Fibroblast of upper back skin (primary cell): Measurements from ENCODE around the gene ADARB2.
"Not testable (repeated sequence)": the region's sequence is repeated elsewhere in the genome, so short reads cannot be mapped to it uniquely, and the experiment has no call there.

Source experiments
- DNase-seq: peaks from one replicate; pipeline ENCODE4 v3.0.0-alpha.2; 2013

The ADARB2 gene

DNA sequence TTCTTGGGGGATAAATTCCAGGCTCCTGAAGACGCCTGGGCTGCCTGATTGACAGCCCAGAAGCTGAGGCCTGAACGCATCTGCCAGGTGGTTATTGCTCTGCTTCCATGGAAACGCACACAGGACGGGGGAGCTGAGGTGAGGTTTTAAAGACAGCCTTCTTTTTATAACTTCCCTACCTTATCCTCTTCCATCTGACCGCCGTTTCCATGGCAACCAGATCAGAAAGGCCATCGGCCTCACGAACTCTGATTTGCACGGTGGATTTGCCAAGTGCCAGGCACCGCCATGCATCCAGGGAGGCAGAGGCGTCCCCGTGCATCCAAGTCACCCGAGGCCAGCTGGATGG is 260.9 kb downstream of the ADARB2 start:
- DNase-seq = no peak

DNA sequence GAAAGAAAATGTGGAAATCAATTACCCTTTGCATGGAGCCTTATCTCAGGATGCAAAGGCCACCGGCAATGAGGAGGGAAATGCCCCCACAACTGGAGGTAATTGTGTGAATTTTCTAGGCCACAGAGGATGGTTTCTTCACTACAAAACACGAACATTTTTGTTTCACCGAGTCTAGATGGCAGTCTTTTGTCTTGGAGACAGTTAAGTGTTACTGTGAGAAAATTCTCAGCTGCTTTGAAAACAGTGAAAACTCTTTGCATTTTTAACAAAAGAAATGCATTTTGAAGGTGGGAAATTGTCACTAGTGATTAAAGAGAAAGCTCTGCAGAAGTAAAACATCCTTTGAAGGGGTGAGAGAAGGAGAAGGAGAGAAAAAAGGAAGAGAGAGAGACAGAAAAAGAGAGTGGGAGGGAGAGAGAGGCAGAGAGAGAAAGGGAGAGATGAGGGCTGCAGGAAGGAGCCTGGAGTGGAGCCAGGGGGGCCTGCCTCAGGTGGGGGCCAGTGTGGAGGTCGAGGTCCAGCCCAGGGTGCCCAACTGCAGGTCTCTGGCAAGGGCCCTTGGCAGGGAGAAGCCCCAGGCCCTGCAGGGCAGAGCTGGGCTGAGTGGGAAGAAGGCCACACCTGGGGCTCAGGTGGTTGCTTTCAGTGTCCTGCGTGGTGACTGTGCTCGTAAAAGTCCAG is 261.4 kb downstream of the ADARB2 start:
- no peak for DNase-seq

DNA sequence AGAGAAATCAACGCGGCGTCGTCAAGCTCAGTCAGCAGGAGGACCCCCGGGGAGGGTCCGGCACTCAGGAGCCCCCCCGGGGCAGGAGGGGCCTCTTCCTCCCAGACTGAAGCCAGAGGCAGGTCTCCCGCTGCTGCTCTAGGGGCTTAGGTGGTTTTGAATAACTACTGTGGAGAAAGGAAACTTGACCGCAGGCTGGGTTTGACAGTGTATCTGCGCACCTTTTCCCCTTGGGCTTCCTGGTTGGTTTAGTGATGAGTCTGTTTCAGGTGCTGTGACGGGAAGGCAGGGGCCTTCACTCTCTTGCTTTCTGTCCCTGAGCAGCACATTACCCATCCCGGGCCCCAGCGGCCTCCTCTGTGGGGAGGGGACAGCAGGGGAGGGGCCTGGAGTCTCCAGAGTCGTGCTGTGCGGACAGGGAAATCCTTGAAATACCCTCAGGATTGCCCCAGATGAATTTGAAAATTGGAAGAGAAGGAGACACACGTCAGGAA is 262.2 kb downstream of the ADARB2 start:
- no peak for DNase-seq

DNA sequence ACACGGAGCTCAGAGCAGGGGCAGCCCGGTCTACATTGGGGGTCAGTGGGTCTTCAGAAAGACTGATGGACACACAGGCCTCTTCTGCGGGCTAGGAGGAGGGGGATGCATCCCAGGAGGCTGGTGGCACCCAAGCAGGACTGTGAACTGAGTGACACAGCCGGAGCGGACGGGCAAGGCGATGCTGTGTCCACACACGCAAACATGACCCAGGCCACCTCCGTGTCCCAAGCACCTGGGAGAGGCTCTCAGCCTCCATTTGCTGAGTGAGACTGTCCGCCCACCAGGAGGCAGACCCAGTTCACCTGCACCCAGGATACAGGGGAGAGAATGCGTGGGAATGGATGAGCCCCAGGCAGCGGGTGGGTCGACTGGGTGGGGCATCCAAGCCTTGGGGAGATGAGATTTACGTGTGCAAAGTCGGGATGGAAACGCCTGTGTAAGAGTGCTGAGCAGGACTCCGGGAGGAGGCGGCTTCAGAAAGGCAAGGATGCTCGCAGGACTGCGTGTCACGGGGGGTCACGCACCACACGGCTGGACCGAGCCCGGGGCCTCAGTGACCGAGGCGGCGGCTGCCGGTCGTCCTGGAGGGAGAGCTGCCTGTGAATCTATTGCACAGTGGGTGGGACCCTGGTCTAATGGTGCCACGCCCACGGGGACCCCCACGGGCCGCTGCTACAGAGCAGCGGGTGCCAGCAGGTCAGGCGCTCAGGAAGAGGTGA is 262.8 kb downstream of the ADARB2 start:
- no peak for DNase-seq

DNA sequence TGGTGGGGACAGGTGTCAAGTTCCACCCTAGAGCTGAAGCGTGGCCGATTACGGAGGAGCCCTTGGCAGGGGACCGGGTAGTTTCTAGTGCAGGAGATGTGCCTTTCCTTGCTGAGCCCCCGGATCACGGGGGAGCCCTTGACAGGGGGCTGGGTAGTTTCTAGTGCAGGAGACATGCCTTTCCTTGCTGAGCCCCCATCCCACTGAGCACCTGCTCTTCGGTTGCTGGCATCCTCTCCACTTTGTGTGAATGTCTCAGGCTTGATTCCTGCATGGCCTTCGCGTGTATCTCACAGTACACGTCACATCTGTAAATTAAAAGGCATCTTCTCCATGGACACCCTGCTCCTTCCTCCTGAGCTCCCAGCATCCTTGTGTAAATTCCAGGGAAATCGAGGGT is 263.5 kb downstream of the ADARB2 start:
- DNase-seq = no peak

DNA sequence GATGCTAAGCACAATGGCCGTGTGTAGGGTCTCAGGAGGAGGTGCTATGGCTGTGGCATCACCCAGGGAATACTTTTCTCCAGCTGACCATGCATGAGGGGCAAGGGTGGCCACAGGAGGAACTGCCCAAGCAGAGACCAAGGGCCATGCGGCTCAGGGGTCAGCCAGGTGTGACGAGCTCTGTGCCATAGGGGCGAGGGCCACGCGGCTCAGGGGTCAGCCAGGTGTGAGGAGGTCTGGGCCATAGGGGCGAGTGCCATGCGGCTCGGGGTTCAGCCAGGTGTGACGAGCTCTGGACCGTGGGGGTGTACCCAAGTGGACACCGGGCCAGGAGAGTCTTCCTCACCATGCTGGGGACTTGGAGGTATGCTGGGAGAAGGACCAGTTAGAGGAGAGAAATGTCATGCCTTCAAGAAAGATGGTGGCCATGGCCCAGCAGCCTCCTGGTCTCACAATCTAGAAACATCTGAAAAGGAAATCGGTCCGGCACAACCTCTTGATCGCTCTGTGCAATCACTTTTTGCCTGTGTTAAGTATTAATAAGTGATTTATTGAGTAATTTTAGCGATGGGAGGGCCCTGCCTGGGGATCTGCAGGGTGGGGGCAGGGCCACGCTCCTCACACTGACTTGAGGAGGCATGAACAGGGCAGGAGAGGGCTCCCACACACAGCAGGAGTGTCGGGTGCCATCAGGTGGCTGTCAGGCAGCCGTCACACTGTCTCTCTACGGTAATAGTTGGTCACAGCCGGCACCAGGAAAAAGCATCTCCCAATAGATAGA is 265.0 kb downstream of the ADARB2 start:
- no peak for DNase-seq

DNA sequence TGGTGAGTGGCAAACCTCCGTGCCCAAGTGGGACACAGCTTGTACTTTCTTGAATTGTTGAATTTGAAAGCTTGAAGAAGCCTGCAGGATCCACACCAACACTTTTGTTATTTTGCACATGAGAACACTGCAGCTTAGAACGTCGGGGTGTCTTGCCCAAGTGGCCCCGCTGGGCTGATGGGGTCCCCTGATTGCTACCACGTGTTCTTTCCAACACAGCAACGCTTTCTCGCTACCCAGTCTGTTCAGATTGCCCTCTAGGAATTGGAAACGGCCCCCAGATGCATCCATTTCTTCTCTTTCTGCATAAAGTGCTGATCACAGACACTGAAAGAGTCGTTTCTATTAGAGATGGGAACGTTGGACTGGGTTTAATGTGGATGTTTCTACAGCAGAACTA is 268.5 kb downstream of the ADARB2 start:
- DNase-seq = no peak

DNA sequence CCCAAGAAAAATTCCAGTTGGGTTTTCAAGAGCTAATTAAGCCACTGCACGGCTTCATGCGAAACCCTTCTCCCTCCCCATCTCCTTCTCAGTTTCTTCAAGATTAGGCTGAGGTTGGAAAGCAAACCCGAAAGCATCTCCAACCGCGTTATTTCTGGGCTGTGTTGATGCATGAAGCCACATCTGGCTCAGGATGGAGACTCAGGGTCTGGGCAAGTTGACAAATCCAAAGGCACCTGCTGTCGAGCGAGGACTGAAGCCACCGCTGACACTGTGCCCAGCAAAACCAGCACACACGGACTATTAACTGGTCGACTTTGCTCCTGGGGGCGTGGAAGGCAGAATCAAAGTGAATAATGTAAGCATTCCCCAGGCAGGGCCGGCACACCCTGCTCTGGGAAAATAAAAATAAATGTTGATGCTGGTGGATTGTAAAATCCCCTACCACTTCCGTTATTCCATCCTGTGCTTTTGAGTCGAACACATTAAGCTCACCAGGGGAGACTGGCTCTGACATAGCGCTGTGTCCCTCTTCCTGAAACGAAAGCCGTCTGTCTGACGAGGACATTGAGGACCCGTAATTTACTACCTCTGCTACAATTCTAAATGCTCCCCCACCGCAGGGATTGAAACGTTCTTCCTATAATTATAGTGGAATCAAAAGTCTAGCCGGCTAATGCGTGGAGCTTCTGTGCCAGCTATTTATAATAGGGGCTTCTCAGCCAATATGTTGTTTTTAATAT is 269.8 kb downstream of the ADARB2 start:
- no peak for DNase-seq

DNA sequence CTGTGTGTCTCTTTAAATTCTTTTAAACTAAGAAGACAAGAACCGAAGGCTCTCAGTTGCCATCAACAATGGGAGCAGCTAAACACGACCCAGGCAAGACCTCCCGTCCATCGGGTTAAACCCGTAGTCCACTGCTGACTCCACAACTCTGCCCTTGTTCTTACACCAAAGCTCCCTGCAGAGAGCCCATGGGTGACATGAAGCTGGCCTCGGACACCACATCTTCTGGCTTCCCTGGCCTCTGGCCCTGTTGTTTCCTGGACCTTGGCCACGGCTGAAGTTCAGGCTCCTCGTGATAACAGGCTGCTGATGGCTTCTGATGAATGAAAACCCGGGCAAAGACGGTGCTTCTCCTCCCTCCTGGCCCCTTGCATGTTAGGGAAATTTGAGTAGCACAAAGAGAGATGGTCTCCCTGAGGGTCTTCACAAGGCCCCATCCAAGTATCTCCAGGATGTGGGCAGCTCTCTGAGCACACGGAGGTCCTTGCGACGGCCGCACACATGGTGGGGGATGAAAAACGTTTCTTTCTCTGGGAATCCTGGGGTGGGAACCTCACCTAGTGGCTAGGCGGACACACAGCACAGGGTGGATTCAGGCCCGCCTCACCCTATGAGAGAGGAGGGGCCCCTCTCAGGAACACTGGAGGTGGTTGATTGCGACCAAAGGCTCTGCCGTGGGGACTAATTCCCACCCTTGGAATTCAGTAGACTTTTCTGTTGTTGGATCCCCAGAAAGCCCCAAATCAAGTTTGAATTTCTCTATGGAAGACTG is 271.1 kb downstream of the ADARB2 start:
- no peak for DNase-seq

DNA sequence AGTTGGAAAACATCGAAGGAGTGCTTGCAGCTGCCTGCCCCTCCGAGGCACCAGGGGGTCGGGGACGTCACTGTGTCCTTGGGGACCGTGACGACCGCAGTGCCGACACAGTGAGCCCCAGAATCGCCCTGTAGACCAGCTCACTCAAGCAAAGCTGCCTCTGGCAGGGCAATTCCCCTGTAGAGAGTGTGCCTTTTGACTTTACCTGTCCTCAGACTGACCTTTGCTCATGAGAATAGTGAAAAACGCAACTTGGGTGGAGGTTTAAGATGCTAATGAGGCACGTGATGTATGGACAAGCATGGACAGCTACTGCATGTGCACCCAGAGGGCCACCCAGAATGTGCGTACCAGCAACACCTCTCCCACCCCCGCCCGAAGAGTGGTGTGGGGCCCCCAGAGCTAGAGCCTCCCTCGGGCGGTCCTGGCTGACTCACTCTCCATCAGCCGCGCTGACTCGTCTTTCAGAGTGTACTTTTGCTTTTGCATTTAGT is 271.9 kb downstream of the ADARB2 start:
- DNase-seq = no peak

DNA sequence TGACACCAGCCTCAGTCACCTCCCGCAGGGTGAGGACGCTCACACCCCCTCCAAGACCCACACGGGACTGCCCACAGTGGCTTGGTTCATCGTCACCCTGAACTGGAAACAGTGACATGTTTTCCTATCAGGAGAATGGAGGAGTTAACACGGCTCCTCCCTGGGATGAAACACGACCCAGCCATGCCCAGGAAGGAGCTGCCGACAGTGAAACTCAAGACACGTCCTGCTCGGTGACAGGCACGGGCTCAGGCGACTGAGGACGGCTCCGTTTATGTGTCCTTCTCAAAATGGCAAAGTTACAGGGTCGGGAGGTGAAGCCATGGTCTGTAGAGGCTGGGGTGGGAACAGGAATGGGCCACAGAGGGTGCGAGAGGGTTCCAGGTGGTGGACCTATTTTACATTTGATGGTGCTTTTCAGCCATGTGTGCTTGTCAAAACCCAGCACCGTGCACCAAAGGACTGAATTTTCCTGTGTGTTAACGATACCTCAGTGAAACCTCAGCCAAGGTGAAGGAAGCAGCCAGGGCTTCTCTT is 272.4 kb downstream of the ADARB2 start:
- no peak for DNase-seq

DNA sequence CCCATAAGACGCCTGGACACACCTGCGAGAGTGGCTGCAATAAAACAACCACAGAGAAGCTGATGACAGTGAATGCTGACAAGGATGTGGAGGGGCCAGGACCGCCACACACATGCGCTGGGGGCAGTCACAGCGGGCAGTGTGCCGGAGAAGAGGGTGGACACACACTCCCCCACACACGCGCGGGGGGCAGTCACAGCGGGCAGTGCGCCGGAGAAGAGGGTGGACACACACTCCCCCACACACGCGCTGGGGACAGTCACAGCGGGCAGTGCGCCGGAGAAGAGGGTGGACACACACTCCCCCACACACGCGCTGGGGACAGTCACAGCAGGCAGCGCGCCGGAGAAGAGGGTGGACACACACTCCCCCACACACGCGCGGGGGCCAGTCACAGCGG is 273.4 kb downstream of the ADARB2 start:
- not testable (repeated sequence) for DNase-seq

DNA sequence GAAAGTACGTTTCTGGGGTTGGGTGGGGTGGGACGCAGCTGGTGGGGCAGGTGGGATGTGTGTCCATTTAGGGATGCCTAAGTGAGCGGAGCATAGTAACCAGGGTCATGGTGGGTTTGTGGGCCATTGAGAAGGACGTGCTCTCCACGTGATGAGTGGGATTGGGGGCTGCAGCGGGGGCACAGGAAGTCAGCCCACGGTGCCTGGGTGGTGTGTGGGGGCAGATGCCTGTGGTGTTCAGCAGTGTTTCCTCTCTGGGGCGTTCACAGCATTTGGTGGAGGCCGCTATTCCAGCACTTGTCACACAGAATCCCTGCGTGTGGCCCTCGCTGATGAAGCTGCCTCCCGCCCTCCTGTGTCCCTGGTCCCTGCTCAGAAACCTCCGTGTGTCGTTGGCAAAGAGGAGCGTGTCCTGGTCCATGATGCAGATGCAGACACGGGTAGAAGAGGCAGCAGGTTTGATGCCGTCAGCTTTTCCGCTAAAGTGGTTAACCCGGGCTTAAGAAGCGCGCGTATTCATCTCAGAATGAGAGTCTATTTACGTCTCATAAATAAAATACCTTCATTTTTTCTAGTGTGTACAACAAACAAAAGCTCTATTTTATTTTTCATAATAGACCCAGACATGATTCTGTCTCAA is 274.2 kb downstream of the ADARB2 start:
- no peak for DNase-seq

DNA sequence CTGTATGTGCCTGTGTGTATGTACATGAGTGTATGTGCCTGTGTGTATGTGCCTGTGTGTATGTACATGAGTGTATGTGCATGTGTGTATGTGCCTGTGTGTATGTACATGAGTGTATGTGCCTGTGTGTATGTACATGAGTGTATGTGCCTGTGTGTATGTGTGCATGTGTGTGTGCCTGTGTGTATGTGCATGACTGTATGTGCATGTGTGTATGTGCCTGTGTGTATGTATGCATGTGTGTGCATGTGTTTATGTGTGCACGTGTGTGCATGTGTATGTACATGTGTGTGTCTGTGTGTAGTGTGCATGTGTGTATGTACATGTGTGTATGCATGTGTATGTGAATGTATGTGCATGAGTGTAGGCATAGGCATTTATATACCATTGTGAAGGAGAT is 274.8 kb downstream of the ADARB2 start:
- DNase-seq = no peak

DNA sequence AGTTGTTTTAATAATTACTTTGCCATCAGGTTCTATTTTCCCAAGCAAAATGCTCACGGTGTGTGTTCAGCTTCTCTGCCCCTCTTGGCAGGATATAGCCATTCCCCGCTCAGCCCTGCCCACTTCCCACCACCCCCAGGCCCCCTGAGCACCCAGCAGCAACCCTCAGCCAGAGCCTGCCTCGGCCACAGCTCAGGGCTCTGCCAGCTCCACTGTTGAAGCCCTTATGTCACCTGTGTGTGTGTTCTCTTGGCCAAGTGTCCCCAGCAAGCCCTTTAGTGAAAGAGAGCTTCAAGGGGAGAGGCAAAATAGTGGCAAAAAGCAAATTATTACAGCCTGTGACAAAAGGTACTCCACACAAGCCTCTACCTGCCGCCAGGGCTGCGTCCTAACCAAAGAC is 275.3 kb downstream of the ADARB2 start:
- no peak for DNase-seq

DNA sequence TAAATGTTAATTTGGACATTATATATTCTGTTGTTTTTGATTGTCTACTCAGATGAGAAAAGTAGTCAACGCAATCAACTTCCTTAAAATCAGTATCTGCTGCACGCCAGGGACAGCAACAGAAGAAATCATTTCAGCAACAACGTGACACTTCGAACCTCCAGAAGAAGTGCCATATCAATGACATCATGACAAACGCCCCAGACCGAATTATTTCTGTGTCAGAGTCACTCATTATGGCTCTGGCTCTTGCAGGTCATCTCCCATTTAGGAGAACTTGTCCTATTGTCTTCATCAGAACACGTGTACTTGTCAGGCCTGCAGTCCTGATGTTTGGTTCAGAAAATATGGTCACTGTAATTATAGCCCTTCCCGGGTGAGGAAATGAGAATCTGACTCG is 276.3 kb downstream of the ADARB2 start:
- DNase-seq = no peak

DNA sequence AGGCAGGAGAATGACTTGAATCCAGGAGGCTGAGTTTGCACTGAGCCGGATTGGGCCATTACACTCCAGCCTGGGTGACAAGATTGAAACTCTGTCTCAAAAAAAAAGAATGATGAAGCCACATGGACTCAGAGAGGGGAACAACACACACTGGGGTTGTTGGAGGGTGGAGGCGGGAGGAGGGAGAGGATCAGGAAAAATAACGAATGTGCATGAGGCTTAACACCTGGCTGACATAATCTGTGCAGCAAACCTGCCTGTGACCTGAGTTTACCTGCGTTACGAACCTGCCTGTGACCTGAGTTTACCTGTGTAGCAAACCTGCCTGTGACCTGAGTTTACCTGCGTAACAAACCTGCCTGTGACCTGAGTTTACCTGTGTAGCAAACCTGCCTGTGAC is 277.7 kb downstream of the ADARB2 start:
- DNase-seq = not testable (repeated sequence)

DNA sequence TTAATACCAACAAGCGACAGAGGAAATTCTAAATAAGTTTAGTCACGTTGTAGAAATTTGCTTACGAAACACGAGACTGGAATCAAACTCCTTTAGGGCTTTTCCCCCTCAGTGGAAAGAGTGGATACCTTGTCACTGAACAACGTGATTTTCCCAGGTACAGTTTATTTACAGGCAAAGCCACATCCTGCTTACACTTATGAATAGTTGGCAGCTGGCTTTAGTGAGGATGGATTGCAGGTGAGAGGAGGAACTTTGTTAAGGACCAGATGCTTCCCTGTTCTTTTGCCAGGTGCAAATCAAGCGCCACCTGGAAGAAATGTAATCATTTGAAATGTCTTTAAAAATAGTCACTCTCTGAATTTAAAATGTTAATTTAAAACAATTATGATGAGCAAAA is 282.4 kb downstream of the ADARB2 start:
- no peak for DNase-seq

DNA sequence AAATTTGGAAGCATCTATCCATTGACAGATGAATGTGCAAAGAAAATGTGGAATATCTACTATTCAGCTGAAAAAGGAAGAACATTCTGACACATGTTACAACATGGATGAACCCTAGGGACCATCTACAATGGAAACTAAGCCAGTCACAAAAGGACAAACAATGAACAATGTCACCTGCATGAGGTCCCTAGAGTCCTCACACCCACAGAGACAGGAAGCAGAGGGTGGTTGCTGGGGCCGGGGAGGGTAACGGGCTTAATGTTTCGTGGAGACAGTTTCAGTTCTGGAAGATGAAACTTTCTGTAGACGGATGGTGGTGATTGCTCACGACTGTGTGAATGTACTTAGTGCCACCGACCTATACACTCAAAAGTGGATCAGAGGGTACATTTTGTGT is 282.9 kb downstream of the ADARB2 start:
- no peak for DNase-seq

DNA sequence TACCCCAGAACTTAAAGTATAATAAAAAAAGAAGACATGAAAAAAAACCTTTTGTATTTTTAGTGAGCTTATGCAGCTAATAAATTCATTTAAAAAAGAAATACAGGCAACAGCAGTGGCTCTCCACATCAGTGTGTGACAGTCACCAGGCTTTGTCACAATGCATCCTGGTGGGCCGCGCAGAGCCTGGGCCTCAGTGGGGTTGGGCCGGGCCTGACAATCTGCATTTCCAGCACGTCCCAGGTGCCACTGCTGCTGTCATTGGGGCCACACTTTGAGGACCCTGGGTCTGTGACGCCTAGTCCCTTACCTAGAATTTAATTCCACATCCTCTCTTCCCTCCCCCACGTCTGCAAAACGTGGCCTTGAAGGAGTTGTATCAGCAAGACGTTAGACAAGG is 284.5 kb downstream of the ADARB2 start:
- no peak for DNase-seq

DNA sequence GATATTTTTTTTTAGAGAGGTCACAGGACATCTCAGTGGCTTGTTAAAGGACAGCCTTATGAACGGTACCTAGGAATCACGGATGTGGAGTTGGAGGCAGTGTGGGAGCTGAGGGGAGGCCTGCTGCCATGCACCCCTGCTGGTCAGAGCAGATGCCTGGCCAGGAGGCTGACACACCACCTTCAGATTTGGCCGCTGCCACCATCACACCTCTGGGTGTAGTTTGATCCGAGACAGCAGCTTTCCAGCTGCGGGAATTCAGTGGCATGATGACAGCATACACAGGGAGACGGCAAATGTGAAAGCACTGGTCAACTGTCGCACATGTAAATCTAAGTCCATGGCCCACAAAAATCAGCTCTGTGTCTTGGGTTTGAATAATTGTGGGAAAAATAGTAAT is 285.4 kb downstream of the ADARB2 start:
- no peak for DNase-seq
